NOMO-1 treated with DMSO at 0.1 percent for 48 hours (cell line): ENCODE data around the gene MRTFA.
"Not testable (repeated sequence)": the region's sequence is repeated elsewhere in the genome, so short reads cannot be mapped to it uniquely, and the experiment has no call there.

Source experiments
- DNase-seq: peaks from one replicate; lab custom pipeline; 2025; ENCODE audit not compliant: unreplicated experiment; lab: John Stamatoyannopoulos, UW

The MRTFA gene

GRCh38 chr22:40660730-40661129, 24.2 kb upstream of the MRTFA start:
- DNase-seq = peak; percentile 51

GRCh38 chr22:40659166-40659565, 22.6 kb upstream of the MRTFA start:
- DNase-seq = no peak

- not testable (repeated sequence) for DNase-seq
Measured at GRCh38 chr22:40656651-40657050, 20.1 kb upstream of the MRTFA start.

- DNase-seq = not testable (repeated sequence)
Measured at GRCh38 chr22:40655941-40656340, 19.4 kb upstream of the MRTFA start.

GRCh38 chr22:40654522-40655167, 18.1 kb upstream of the MRTFA start:
- no peak for DNase-seq

- no peak for DNase-seq
Measured at GRCh38 chr22:40653361-40653760, 16.8 kb upstream of the MRTFA start.

GRCh38 chr22:40651563-40652501, 15.3 kb upstream of the MRTFA start:
- DNase-seq = peak; percentile 98

- no peak for DNase-seq
Measured at GRCh38 chr22:40651057-40651456, 14.5 kb upstream of the MRTFA start.

- no peak for DNase-seq
Measured at GRCh38 chr22:40648386-40648785, 11.9 kb upstream of the MRTFA start.

- DNase-seq = no peak
Measured at GRCh38 chr22:40645579-40646197, 9.2 kb upstream of the MRTFA start.

GRCh38 chr22:40642316-40642715, 5.8 kb upstream of the MRTFA start:
- DNase-seq = no peak

- no peak for DNase-seq
Measured at GRCh38 chr22:40641269-40641668, 4.8 kb upstream of the MRTFA start.

GRCh38 chr22:40638261-40638660, 1.7 kb upstream of the MRTFA start:
- DNase-seq = no peak

- peak; percentile 72 for DNase-seq
Measured at GRCh38 chr22:40637183-40638150, 948 bp upstream of the MRTFA start.

GRCh38 chr22:40635940-40636379, 559 bp downstream of the MRTFA start:
- no peak for DNase-seq

GRCh38 chr22:40635043-40635939, 1.2 kb downstream of the MRTFA start:
- DNase-seq = no peak

GRCh38 chr22:40634119-40634903, 2.2 kb downstream of the MRTFA start:
- no peak for DNase-seq

GRCh38 chr22:40633036-40633435, 3.5 kb downstream of the MRTFA start:
- no peak for DNase-seq

GRCh38 chr22:40631925-40632324, 4.6 kb downstream of the MRTFA start:
- DNase-seq = no peak
